ENCODE data around the gene ADI1.

- TF ChIP-seq CTCF (IDR thresholded peaks at IDR 0.05) (no peak), POLR2A (IDR thresholded peaks at IDR 0.05) (no peak)
Measured at GRCh38 chr2:3503046-3503445, 16.3 kb downstream of the ADI1 start.

Data from breast epithelium (tissue), 3 donors.